GM15510 (cell line): ENCODE measurements around the gene NRXN2.

Source experiments
- POLR2A ChIP-seq: IDR thresholded peaks from 3 replicates; pipeline ENCODE4 v1.6.1; 2011; ENCODE audit warnings: borderline replicate concordance; ENCODE audit not compliant: insufficient read length; ENCODE audit errors: extremely low read depth

NRXN2 gene

GRCh38 chr11:64742087-64742888 is 19.3 kb upstream of the NRXN2 start:
- TF ChIP-seq POLR2A: no peak

- no peak for TF ChIP-seq POLR2A
Measured at GRCh38 chr11:64741375-64742086, 18.5 kb upstream of the NRXN2 start.

GRCh38 chr11:64739871-64740270 is 16.9 kb upstream of the NRXN2 start:
- no peak for TF ChIP-seq POLR2A

- TF ChIP-seq POLR2A: no peak
Measured at GRCh38 chr11:64736654-64737053, 13.7 kb upstream of the NRXN2 start.

GRCh38 chr11:64735725-64736259 is 12.8 kb upstream of the NRXN2 start:
- TF ChIP-seq POLR2A: no peak

GRCh38 chr11:64734811-64735724 is 12.1 kb upstream of the NRXN2 start:
- TF ChIP-seq POLR2A: no peak

GRCh38 chr11:64731601-64732000 is 8.6 kb upstream of the NRXN2 start:
- no peak for TF ChIP-seq POLR2A

- no peak for TF ChIP-seq POLR2A
Measured at GRCh38 chr11:64729851-64730382, 6.9 kb upstream of the NRXN2 start.

- TF ChIP-seq POLR2A: no peak
Measured at GRCh38 chr11:64728757-64729365, 5.9 kb upstream of the NRXN2 start.

- TF ChIP-seq POLR2A: no peak
Measured at GRCh38 chr11:64726867-64727530, 4.0 kb upstream of the NRXN2 start.

- no peak for TF ChIP-seq POLR2A
Measured at GRCh38 chr11:64726211-64726641, 3.2 kb upstream of the NRXN2 start.

- TF ChIP-seq POLR2A: no peak
Measured at GRCh38 chr11:64724863-64725532, 2.0 kb upstream of the NRXN2 start.
